NCI-H187 (cell line): ENCODE data around the gene KLK15.

Experiments used
- DNase-seq, 2 experiments: peaks; one replicate each; lab custom pipeline; 2025; lab: John Stamatoyannopoulos, UW

Gene KLK15

GRCh38 chr19:50843205-50843604, 9.8 kb upstream of the KLK15 start:
- no peak for DNase-seq

GRCh38 chr19:50842130-50842529, 8.8 kb upstream of the KLK15 start:
- no peak for DNase-seq

DNA sequence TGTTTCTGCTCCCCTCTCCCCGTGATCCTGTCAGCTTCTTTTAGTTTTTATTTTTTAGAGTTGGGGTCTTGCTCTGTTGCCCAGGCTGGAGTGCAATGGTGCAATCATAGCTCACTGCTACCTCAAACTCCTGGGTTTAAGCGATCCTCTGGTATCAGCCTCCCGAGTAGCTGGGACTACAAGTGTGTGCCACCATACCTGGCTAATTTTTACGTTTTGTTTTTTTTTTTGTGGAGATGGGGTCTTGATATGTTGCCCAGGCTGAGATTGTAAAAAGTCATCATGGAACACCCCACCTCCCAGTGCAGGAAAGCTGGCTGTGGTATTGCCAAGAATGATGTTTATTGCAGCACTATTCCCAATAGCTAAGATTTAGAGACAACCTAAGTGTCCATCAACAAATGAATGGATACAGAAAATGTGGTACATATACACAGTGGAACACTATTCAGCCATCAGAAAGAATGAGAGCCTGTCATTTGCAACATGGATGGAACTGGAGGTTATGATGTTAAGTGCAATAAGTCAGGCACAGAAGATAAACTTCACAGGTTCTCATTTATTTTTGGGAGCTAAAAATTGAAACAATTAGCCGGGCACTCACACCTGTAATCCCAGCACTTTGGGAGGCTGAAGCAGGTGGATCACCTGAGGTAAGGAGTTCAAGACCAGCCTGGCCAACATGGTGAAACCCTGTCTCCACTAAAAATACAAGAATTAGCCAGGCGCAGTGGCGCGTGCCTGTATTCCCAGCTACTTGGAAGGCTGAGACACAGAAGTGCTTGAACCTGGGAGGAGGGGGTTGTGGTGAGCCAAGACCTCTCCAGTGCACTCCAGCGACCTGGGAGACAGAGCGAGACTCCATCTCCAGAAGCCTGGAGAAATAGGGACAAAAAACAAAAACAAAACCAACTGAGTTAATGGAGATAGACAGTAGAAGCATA, 6.6 kb upstream of the KLK15 start:
- DNase-seq, result no peak

- DNase-seq, result no peak
Measured at GRCh38 chr19:50838239-50838638, 4.9 kb upstream of the KLK15 start.

DNA sequence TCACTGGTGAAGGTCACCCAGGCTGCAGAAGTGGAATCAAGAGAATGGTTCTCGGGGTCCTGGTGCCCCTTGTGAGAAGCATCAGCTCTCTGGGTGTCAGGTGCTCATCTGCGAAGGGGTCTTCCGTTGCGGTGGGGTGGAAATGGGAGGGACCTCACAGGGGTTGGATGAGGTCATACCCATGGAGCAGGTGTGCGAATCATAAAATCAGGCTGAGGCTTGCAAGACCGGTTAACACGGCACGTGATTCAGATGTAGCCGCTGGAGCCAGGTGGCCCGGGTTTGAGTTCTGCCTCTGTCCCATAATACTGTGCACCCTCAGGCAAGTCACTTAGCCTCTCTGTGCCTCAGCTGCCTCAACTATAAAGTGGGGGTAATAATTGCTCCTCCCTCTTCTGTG, 3.9 kb upstream of the KLK15 start:
- DNase-seq, result no peak

DNA sequence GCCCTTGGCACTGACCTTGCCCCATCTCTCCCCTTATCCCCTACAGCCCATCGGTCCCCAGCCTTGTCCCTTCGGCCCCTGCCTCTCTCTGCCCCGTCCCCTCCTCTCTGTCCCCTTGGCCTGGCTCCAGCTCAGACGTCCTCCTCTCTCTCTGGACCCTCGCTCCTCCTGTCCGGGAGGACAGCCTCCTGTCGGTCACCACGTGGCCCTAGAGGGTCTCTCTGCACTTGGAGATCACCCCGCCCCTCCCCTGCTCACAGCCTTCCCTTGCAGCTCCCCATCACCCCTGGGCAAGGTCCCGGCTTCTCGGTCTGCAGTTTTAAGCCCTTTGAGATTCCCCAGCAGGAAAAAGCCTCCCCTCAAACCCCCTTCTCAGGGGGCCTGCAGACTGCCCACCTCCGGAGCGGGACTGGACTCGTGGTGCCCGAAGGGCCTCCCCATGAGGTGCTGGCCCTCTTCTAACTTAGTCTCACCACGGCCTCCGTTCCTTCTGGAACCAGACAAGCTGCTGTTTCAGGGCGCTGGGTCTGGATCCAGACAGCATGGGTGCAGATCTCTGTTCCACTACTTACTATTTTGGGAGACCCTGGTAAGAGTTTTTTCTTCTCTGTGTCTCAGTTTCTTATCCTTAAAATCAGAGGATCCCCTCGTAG, 3.3 kb upstream of the KLK15 start:
- DNase-seq, result no peak

DNA sequence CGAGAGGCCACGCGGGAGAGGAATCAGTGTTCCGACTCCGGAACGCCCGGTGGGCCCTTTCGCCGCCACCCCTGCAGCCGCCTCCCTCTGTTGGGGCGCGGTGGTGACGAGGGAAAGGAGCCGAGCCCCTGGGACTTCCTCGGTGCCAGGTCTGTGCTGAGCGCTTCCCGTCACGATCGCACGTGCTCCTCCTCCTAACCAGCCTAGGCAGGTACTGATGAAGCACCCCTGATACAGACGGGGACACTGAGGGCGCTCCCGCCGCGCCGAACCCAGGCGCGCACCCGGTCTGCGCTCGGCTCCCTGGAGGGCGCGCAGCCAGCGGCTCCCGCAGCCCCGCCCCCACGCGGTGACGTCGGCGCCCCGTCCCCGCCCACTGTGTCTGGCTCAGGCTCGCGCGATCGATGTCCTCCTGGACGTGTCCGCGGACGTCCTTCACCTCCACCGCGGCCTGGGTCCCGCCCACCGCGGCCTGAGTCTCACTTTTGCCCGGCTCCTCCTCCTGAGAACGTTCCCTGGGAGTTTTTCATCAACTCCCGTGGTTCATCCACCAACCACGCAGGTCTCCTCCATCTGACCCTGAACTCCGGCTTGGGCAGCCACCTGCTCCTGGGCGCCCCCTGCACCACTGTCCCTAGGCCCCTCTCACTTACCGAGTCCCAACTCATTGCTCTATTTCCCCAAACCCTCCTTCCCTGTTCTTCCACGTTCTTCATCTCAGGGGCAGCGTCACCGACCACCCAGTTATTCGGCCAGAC, 2.6 kb upstream of the KLK15 start:
- DNase-seq, result peak; percentile 10 to 25

DNA sequence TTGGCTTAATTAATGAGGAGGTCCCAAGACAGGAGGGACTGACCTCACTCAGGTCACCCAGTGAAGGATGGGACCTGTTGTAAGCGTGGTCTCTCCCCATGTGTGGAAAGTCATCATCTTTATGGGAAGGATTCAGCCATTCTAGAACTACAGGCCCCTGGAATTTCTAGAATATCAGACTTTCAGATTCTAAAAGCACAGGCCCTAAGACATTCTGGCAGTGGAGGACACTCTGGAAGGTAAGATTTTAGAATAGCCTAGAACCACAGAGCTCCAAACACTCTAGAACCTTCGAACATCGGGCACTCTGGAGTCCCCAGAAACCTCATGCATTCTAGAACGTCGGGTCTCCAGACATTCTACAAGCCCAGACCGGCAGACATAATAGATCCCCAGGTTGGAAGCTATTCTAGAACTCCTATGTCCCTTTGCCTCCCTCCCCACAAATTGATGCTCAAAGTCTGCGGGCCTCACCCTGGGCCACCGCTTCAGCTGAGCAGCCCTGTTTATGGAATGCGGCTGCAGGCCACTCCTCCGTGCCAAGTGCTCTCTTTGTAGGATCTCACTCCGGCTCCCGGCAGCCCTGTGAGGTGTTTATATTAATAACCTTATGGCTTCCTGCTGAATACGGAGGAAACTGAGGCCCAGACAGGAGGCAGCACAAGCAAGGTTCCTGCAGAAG, 1.9 kb upstream of the KLK15 start:
- no peak for DNase-seq

GRCh38 chr19:50833802-50834167, 411 bp upstream of the KLK15 start:
- no peak for DNase-seq

DNA sequence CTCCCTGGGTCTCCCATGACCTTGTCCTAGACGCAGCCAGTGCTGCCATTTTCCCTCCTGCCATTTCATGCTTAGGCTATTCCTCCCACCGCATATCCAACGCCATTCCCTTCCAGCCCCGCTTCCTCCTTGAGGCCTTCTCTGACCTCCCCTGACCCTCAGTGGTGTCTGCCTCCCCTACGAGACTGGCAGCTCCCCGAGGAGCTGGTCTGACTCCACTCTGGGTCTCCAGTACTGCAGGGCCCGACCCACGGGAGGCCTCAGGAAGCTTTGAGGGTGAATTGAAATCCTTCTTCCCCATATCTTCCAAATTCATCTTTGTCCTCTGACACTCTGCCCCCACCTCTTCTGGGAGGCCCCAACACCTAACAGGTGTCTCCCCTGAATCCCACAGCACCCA, 708 bp downstream of the KLK15 start:
- DNase-seq, result no peak

DNA sequence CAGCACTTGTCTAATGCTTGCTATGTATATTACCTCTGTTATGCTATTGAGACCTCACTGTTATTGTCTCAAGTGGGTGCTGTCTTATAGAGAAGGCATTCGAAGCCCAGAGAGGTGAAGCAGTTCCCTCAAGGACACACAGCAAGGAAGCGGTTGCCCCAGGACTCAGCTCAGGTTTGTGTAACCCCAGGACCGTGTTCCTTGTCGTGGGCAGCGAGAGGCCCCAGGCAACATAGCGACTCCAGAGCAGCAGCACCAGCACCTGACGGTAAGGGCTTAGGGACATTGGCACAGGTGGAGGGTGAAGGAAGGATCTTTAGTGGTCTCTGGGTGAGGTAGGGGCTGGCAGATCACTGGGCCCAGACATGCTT, 2.4 kb downstream of the KLK15 start:
- DNase-seq, result no peak

GRCh38 chr19:50830266-50831025, 2.9 kb downstream of the KLK15 start:
- DNase-seq, result no peak

DNA sequence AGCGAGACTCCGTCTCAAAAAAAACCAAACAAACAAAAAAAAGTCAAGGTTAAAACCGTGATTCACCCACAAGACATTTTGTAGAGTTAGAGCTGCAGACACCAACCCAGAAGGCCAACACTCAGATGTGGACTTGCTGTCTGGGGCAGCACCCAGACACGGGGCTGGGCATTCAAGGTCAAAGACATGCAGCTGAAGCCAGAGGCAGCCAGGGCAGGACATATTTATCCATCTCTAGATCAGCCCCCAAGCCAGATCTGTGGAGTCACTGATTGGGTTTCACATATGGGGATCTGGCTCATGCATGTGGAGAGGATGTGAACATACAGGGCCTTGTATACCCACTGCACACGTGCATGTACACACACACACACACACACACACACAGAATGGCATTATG, 3.6 kb downstream of the KLK15 start:
- no peak for DNase-seq

GRCh38 chr19:50827476-50827875, 5.9 kb downstream of the KLK15 start:
- no peak for DNase-seq

DNA sequence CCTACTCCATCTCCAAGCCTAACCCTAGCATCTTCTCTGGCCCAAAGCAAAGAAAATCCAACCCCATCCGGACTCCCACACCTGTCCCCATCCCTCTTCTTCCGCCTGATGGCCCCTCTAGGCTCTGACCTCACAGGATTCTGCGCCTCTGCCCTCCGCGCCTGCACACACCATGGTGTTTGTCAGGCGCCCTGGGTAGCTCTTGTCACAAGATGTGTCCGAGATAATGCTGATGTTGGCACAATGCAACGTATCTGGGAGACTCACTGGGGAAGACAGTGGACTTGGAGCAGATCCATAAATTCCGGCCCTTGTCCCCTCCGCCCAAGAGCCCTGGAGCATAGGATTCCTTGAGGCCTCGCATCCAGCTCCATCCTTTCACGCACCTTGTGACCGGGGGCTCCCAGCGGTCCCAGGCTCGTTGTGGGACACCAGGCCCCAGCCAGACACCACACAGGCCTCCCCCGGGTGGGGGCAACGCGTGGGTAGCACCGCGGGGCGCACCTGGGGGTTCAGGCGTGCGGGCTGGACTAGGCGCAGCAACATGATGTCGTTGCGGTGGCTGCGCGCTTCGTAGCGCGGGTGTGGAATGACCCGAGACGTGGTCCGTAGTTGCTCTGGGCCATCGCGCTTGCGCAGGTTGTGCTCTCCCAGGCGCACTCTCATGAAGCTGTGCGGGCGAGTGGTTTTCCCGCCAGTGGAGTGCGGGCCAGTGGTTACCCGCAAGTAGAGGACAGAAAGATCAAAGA, 6.7 kb downstream of the KLK15 start:
- no peak for DNase-seq

GRCh38 chr19:50823389-50824042, 9.9 kb downstream of the KLK15 start, which contains the start of gene KLK1:
KLK1 (minus strand) TSS chr19:50823787; CDS start chr19:50823748, 39 bp downstream.
- DNase-seq, result no peak

DNA sequence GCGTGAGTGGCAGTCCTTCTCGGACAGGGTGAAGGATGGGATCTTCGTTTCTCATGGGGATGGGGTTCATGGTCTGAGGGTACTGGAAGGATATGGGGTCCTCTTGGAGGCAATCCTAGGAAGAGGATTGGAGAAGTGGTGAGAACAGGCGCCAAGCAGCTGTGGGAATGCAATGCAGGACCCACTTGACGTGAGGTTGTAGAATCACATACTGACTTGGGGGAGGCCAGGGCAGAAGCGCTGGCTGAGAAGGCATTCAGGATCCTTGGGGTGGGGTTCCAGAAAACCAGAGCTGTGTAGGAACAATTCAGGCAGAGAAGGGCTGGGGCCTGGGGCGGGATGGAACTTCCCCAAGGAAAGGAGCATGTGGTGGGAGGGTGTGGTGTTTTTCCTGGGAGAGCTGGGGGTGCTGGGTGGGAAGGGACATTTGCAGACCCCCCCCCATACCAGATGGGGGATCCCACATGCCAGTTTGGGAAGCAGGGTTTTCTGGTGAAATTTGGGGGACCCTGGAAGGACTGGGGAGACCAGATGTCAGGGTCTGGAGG, 10.6 kb downstream of the KLK15 start:
- no peak for DNase-seq

- DNase-seq, result no peak
Measured at GRCh38 chr19:50821622-50822021, 11.8 kb downstream of the KLK15 start.

GRCh38 chr19:50821248-50821612, 12.1 kb downstream of the KLK15 start:
- DNase-seq, result no peak
